Fibroblast of skin of left biceps (primary cell): ENCODE data around the gene PRLR.

Experiments
- DNase-seq, 2 experiments: peaks; one replicate each; pipeline ENCODE4 v3.0.0-alpha.2; 2013; ENCODE audit warnings: low read depth in 2 of 2

Gene PRLR

GRCh38 chr5:35003018-35003957, 227.0 kb downstream of the PRLR start:
- peak; percentile 10 to 25 for DNase-seq

GRCh38 chr5:35002459-35002858, 227.8 kb downstream of the PRLR start:
- no peak for DNase-seq

GRCh38 chr5:35001842-35002241, 228.4 kb downstream of the PRLR start:
- no peak for DNase-seq
